ENCODE results near the gene PDRG1. TPM values are rescaled to one million over a fixed set of nuclear protein-coding genes. Genes with fewer than 3 reads are reported as not detected.

The PDRG1 gene
- total and polyA plus RNA-seq, 2 donors from 2014 or later: 10.4 to 22.5 TPM

GRCh38 chr20:31915491-31916280, 36.2 kb downstream of the PDRG1 start:
- H3K9me3 ChIP-seq (ENCODE audit: control insufficient read depth in 2 of 3, insufficient read depth in 1 of 3, low read length in 3 of 3): no peaks in the 10 kb centered on the region
- no peak overlapping the region for H3K9ac ChIP-seq (ENCODE audit: low read length in 3 of 3)
- TF ChIP-seq CTCF (IDR thresholded peaks at IDR 0.05; ENCODE audit: borderline replicate concordance, extremely low read depth, insufficient read depth): no peak
- H3K36me3 ChIP-seq (ENCODE audit: control insufficient read depth in 2 of 3, insufficient read depth in 3 of 3, low read length in 3 of 3): no peaks in the 10 kb centered on the region
- intact Hi-C loops (cut with DNase I): no loop called here
- no peak for DNase-seq
- no peak for FAIRE-seq
- H3K4me3 ChIP-seq (ENCODE audit: low read length in 3 of 3): no peak overlapping the region
- no peaks in the 10 kb centered on the region for H3K27me3 ChIP-seq (ENCODE audit: control insufficient read depth, insufficient read depth, low read length)
- H3K27ac ChIP-seq (ENCODE audit: low read depth in 2 of 2, low read length in 2 of 2): no peak overlapping the region
- no peaks in the 10 kb centered on the region for H3K4me1 ChIP-seq (ENCODE audit: control insufficient read depth in 2 of 3, insufficient read depth in 2 of 3, low read depth in 1 of 3, low read length in 3 of 3)

GRCh38 chr20:31914170-31914569, 37.7 kb downstream of the PDRG1 start:
- no peaks in the 10 kb centered on the region for H3K9me3 ChIP-seq (ENCODE audit: control insufficient read depth in 2 of 3, insufficient read depth in 1 of 3, low read length in 3 of 3)
- FAIRE-seq: no peak
- TF ChIP-seq CTCF (IDR thresholded peaks at IDR 0.05; ENCODE audit: borderline replicate concordance, extremely low read depth, insufficient read depth): no peak
- H3K27me3 ChIP-seq (ENCODE audit: control insufficient read depth, insufficient read depth, low read length): no peaks in the 10 kb centered on the region
- intact Hi-C loops (cut with DNase I): no loop called here
- no peaks in the 10 kb centered on the region for H3K36me3 ChIP-seq (ENCODE audit: control insufficient read depth in 2 of 3, insufficient read depth in 3 of 3, low read length in 3 of 3)
- no peak overlapping the region for H3K27ac ChIP-seq (ENCODE audit: low read depth in 2 of 2, low read length in 2 of 2)
- H3K9ac ChIP-seq (ENCODE audit: low read length in 3 of 3): no peak overlapping the region
- H3K4me3 ChIP-seq (ENCODE audit: low read length in 3 of 3): no peak overlapping the region
- H3K4me1 ChIP-seq (ENCODE audit: control insufficient read depth in 2 of 3, insufficient read depth in 2 of 3, low read depth in 1 of 3, low read length in 3 of 3): no peaks in the 10 kb centered on the region
- DNase-seq: peak in 2 of 5 donors; percentile 46 to 61

- H3K36me3 ChIP-seq (ENCODE audit: control insufficient read depth in 2 of 3, insufficient read depth in 3 of 3, low read length in 3 of 3): no peaks in the 10 kb centered on the region
- no peak for TF ChIP-seq CTCF (IDR thresholded peaks at IDR 0.05; ENCODE audit: borderline replicate concordance, extremely low read depth, insufficient read depth)
- no peak overlapping the region for H3K27ac ChIP-seq (ENCODE audit: low read depth in 2 of 2, low read length in 2 of 2)
- no peak overlapping the region for H3K4me3 ChIP-seq (ENCODE audit: low read length in 3 of 3)
- DNase-seq (peak in 1 of 5 donors; percentile 69), FAIRE-seq (no peak)
- no peak overlapping the region for H3K9ac ChIP-seq (ENCODE audit: low read length in 3 of 3)
- H3K4me1 ChIP-seq (ENCODE audit: control insufficient read depth in 2 of 3, insufficient read depth in 2 of 3, low read depth in 1 of 3, low read length in 3 of 3): no peaks in the 10 kb centered on the region
- H3K27me3 ChIP-seq (ENCODE audit: control insufficient read depth, insufficient read depth, low read length): no peaks in the 10 kb centered on the region
- intact Hi-C loops (cut with DNase I): no loop called here
- H3K9me3 ChIP-seq (ENCODE audit: control insufficient read depth in 2 of 3, insufficient read depth in 1 of 3, low read length in 3 of 3): no peaks in the 10 kb centered on the region
Measured at GRCh38 chr20:31913431-31914157, 38.3 kb downstream of the PDRG1 start.

Measured in kidney (tissue), 14 donors.